Rectal smooth muscle tissue (tissue), 1 donor: ENCODE results near the gene MACROD2.

Source experiments
- H3K27ac ChIP-seq: one replicate; pipeline ENCODE4 v1.7.0; 2013; ENCODE audit warnings: low read depth, low read length, inconsistent platforms
- H3K27me3 ChIP-seq: one replicate; pipeline ENCODE4 v1.7.0; 2013; ENCODE audit warnings: low read length; ENCODE audit not compliant: control insufficient read depth, insufficient read depth
- H3K36me3 ChIP-seq: one replicate; pipeline ENCODE4 v1.7.0; 2013; ENCODE audit warnings: low read length; ENCODE audit not compliant: control insufficient read depth, insufficient read depth
- H3K4me1 ChIP-seq: one replicate; pipeline ENCODE4 v1.7.0; 2013; ENCODE audit warnings: low read length; ENCODE audit not compliant: control insufficient read depth, insufficient read depth
- H3K4me3 ChIP-seq: one replicate; pipeline ENCODE4 v1.7.0; 2013; ENCODE audit warnings: low read length
- H3K9ac ChIP-seq: one replicate; pipeline ENCODE4 v1.7.0; 2013; ENCODE audit warnings: low read length

Gene MACROD2

GRCh38 chr20:15675061-15675514, 1679.8 kb downstream of the MACROD2 start:
- Histone ChIP-seq H3K9ac (no peak overlapping the region), H3K36me3 (no peaks in the 10 kb centered on the region), H3K4me3 (no peak overlapping the region), H3K27me3 (no peaks in the 10 kb centered on the region), H3K4me1 (no peaks in the 10 kb centered on the region), H3K27ac (no peak overlapping the region)

GRCh38 chr20:15675813-15676484, 1680.6 kb downstream of the MACROD2 start:
- no peaks in the 10 kb centered on the region for H3K36me3 ChIP-seq
- no peak overlapping the region for H3K27ac ChIP-seq
- H3K27me3 ChIP-seq = no peaks in the 10 kb centered on the region
- no peaks in the 10 kb centered on the region for H3K4me1 ChIP-seq
- H3K9ac ChIP-seq = no peak overlapping the region
- H3K4me3 ChIP-seq = no peak overlapping the region

GRCh38 chr20:15676815-15677214, 1681.5 kb downstream of the MACROD2 start:
- Histone ChIP-seq H3K4me3 (no peak overlapping the region), H3K36me3 (no peaks in the 10 kb centered on the region), H3K27ac (no peak overlapping the region), H3K9ac (no peak overlapping the region), H3K4me1 (no peaks in the 10 kb centered on the region), H3K27me3 (no peaks in the 10 kb centered on the region)

GRCh38 chr20:15682690-15683089, 1687.4 kb downstream of the MACROD2 start:
- Histone ChIP-seq H3K9ac (no peak overlapping the region), H3K36me3 (no peaks in the 10 kb centered on the region), H3K27me3 (no peaks in the 10 kb centered on the region), H3K27ac (no peak overlapping the region), H3K4me1 (no peaks in the 10 kb centered on the region), H3K4me3 (no peak overlapping the region)

- H3K36me3 ChIP-seq = no peaks in the 10 kb centered on the region
- H3K4me1 ChIP-seq = no peaks in the 10 kb centered on the region
- H3K27me3 ChIP-seq = no peaks in the 10 kb centered on the region
- no peak overlapping the region for H3K9ac ChIP-seq
- no peak overlapping the region for H3K27ac ChIP-seq
- no peak overlapping the region for H3K4me3 ChIP-seq
Observed at GRCh38 chr20:15692570-15692969, 1697.3 kb downstream of the MACROD2 start.

GRCh38 chr20:15699431-15700146, 1704.3 kb downstream of the MACROD2 start:
- no peaks in the 10 kb centered on the region for H3K27me3 ChIP-seq
- no peak overlapping the region for H3K9ac ChIP-seq
- no peaks in the 10 kb centered on the region for H3K36me3 ChIP-seq
- H3K4me3 ChIP-seq = no peak overlapping the region
- no peaks in the 10 kb centered on the region for H3K4me1 ChIP-seq
- no peak overlapping the region for H3K27ac ChIP-seq

GRCh38 chr20:15700147-15700765, 1704.9 kb downstream of the MACROD2 start:
- Histone ChIP-seq H3K4me1 (no peaks in the 10 kb centered on the region), H3K9ac (no peak overlapping the region), H3K4me3 (no peak overlapping the region), H3K36me3 (no peaks in the 10 kb centered on the region), H3K27me3 (no peaks in the 10 kb centered on the region), H3K27ac (no peak overlapping the region)

GRCh38 chr20:15702161-15702560, 1706.8 kb downstream of the MACROD2 start:
- no peak overlapping the region for H3K27ac ChIP-seq

GRCh38 chr20:15703171-15703911, 1708.0 kb downstream of the MACROD2 start:
- H3K4me1 ChIP-seq = no peaks in the 10 kb centered on the region
- no peak overlapping the region for H3K27ac ChIP-seq
- no peak overlapping the region for H3K4me3 ChIP-seq
- H3K27me3 ChIP-seq = no peaks in the 10 kb centered on the region
- no peaks in the 10 kb centered on the region for H3K36me3 ChIP-seq
- H3K9ac ChIP-seq = no peak overlapping the region

More at GRCh38 chr20:15702161-15702560, 1706.8 kb downstream of the MACROD2 start:
- H3K4me1 ChIP-seq = no peaks in the 10 kb centered on the region
- no peak overlapping the region for H3K4me3 ChIP-seq
- no peak overlapping the region for H3K9ac ChIP-seq
- no peaks in the 10 kb centered on the region for H3K27me3 ChIP-seq
- H3K36me3 ChIP-seq = no peaks in the 10 kb centered on the region

- no peak overlapping the region for H3K9ac ChIP-seq
- no peaks in the 10 kb centered on the region for H3K27me3 ChIP-seq
- H3K4me3 ChIP-seq = no peak overlapping the region
- H3K27ac ChIP-seq = no peak overlapping the region
- H3K4me1 ChIP-seq = no peaks in the 10 kb centered on the region
- no peaks in the 10 kb centered on the region for H3K36me3 ChIP-seq
Observed at GRCh38 chr20:15705975-15706374, 1710.7 kb downstream of the MACROD2 start.

- Histone ChIP-seq H3K27ac (no peak overlapping the region), H3K4me3 (no peak overlapping the region), H3K4me1 (no peaks in the 10 kb centered on the region)
Observed at GRCh38 chr20:15706719-15707118, 1711.4 kb downstream of the MACROD2 start.

GRCh38 chr20:15708984-15709598, 1713.8 kb downstream of the MACROD2 start:
- no peak overlapping the region for H3K9ac ChIP-seq
- H3K36me3 ChIP-seq = no peaks in the 10 kb centered on the region
- no peak overlapping the region for H3K4me3 ChIP-seq
- no peaks in the 10 kb centered on the region for H3K27me3 ChIP-seq
- no peak overlapping the region for H3K27ac ChIP-seq
- H3K4me1 ChIP-seq = no peaks in the 10 kb centered on the region

More at GRCh38 chr20:15706719-15707118, 1711.4 kb downstream of the MACROD2 start:
- Histone ChIP-seq H3K27me3 (no peaks in the 10 kb centered on the region), H3K9ac (no peak overlapping the region), H3K36me3 (no peaks in the 10 kb centered on the region)
